ENCODE measurements around the gene GSTM5.
"Not testable (repeated sequence)": the region's sequence is repeated elsewhere in the genome, so short reads cannot be mapped to it uniquely, and the experiment has no call there.

The GSTM5 gene

GRCh38 chr1:109697066-109697465, 15.0 kb upstream of the GSTM5 start:
- no peak overlapping the region for H3K27ac ChIP-seq
- TF ChIP-seq CTCF (conservative IDR thresholded peaks at IDR 0.05) = no peak
- no peak for TF ChIP-seq ZFX (IDR thresholded peaks at IDR 0.05)

DNA sequence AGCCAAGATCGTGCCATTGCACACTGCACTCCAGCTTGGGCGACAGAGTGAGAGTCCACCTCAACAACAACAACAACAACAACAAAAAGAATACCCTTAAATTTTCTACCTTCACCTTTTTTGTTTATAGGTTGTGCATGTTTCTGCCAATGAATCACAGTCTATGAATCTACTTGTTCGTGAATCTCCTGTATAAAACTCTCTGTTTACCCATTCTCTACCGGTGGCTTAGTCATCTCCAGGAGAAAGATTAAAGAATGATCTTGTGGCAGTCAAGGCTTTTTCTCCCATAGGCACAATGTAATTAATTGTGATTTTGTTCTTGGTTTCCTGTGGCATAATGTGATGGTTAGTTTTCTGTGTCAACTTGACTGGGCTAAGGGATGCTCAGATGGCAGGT, 14.2 kb upstream of the GSTM5 start:
- not testable (repeated sequence) for H3K27ac ChIP-seq

GRCh38 chr1:109702940-109703339, 9.1 kb upstream of the GSTM5 start:
- not testable (repeated sequence) for H3K27ac ChIP-seq

GRCh38 chr1:109704173-109704572, 7.9 kb upstream of the GSTM5 start:
- TF ChIP-seq CTCF (conservative IDR thresholded peaks at IDR 0.05) (0 out of 2 replicates have a peak, but pooled peaks have one; percentile 3), ZFX (IDR thresholded peaks at IDR 0.05) (no peak)
- H3K27ac ChIP-seq = no peak overlapping the region

- no peak for TF ChIP-seq ZFX (IDR thresholded peaks at IDR 0.05)
- TF ChIP-seq CTCF (conservative IDR thresholded peaks at IDR 0.05) = no peak
- H3K27ac ChIP-seq = no peak overlapping the region
Measured at GRCh38 chr1:109705411-109705810, 6.6 kb upstream of the GSTM5 start.

DNA sequence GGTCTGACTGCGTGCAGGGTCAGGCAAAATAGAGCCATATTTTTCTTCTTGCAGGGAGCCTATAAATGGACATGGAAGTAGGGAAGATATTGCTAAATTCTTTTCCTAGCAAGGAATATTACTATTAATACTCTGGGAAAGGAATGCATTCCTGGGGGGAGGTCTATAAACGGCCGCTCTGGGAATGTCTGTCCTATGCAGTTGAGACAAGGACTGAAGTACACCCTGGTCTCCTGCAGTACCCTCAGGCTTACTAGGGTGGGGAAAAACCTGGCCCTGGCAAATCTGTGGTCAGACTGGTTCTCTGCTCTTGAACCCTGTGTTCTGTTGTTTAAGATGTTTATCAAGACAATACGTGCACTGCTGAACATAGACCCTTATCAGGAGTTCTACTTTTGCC, 3.1 kb upstream of the GSTM5 start:
- not testable (repeated sequence) for H3K27ac ChIP-seq

DNA sequence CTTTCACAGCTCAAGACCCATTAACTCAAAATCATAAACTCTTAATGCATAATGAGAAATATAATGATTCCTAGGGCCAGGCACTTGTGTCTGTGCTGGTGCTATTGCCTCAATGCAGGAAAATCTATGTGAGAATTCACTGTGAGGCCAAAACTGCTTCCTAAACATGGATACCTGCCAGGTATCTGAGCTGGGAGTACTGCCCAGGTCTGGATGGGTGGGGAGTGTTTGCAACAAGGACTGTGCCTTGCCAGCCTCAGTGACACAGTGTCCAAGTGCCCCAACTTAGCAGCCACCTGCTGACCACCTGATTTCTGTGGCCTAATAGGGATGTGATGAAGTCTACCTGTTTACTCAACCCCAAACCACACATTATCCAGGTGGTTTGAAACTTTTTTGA, 2.2 kb upstream of the GSTM5 start:
- not testable (repeated sequence) for H3K27ac ChIP-seq

GRCh38 chr1:109712321-109712864, 342 bp downstream of the GSTM5 start:
- TF ChIP-seq ZFX (IDR thresholded peaks at IDR 0.05) (no peak), CTCF (conservative IDR thresholded peaks at IDR 0.05) (no peak)
- H3K27ac ChIP-seq = no peak overlapping the region

DNA sequence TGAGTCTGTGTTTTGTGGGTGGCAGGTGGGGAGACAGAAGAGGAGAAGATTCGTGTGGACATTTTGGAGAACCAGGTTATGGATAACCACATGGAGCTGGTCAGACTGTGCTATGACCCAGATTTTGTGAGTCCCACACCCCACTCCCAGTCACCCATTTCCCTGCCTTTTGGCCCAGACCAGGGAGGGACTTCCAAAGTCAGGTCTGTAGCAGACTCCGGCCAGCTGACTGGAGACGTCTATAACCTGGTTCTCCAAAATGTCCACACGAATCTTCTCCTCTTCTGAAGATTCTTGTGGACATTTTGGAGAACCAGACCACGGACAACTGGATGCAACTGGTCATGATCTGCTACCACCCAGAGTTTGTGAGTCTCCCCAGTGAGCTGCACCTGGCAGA, 1.6 kb downstream of the GSTM5 start:
- H3K27ac ChIP-seq = no peak overlapping the region
- TF ChIP-seq CTCF (conservative IDR thresholded peaks at IDR 0.05) (no peak), ZFX (IDR thresholded peaks at IDR 0.05) (no peak)

DNA sequence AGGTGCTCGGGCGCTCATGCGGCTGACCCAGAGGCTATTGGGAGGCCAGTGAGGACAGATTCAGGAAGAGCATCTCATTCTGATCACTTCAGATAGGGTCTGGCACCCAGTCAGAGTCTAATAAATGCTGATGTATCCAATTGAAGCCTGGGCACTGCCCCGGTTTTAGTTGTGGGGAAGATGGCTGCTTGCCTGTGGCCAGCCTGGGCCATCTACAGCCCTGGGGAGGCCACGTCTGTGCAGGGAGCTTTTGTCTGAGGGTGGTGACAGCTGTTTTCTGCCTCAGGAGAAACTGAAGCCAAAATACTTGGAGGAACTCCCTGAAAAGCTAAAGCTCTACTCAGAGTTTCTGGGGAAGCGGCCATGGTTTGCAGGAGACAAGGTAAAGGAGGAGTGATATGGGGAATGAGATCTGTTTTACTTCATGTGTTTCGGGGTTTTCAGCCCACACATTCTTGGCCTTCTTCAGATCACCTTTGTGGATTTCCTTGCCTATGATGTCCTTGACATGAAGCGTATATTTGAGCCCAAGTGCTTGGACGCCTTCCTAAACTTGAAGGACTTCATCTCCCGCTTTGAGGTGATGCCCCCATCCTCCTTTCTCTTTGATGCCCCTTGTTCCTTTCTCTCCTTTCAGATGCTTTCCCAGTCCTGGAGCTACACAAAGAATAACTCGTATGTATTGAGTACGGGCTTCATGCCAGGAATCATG, 2.8 kb downstream of the GSTM5 start:
- no peak for TF ChIP-seq CTCF (conservative IDR thresholded peaks at IDR 0.05)
- TF ChIP-seq ZFX (IDR thresholded peaks at IDR 0.05) = no peak
- H3K27ac ChIP-seq = no peak overlapping the region

All from C4-2B (cell line).